ENCODE measurements around the gene MPST.

The MPST gene

DNA sequence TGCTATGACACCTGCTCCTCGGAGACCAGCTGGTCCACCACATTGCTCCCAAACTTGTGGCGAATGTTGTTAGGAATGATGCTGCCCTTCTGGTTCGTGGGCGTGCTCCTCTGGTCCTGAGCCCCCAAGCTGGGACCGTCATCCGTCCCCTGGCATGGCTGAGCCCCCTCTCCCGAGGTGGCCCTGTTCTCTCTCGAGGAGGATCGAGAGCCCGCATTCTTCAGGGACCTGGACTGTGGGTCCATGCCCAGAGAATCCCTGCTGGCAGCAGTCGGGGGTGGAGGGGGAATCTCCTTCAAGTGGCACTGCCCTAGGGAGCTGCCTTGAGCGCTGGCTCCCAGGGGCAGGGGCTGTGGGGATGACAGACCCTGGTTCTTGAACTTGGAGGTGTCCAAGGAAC, 17.7 kb upstream of the MPST start:
- DNase-seq: no peak

DNA sequence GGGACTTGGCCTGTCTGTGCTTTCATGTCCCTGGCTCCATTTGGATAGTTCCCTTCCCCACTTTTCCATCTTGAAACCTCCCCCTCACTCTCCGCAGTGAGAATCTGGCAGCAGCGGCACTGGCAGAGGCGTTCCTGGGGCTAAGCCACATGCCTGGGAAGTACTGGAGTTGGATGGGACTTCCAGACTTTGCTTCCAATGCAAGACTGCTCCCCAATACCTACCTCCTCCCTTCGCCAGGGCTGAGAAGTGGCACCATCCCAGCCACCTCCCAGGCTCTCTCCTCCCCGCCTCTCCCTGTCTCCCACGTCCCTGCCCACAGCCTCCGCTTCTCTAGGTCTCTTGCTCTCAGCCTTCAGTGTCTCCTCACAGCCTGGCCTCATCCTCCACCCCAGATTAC, 16.9 kb upstream of the MPST start:
- no peak for DNase-seq

DNA sequence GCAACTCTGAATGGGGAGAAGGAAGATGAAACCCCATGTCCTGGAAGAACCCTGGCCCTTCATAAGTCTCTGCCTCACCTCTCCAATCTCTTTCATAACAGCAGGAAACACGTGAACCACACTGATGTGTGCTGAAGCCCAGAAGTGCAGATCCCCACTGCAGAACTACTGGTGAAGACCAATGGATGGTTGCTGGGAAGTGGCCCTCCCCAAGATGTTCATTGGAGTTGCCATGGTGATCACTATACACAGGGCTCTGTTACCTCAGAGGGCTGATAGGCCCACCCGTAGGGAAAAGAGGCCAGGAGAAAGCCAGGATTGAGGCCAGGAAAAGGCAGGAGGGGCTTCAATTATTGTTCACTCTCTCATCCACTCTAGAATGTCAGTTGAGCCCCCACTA, 11.9 kb upstream of the MPST start:
- DNase-seq: no peak

DNA sequence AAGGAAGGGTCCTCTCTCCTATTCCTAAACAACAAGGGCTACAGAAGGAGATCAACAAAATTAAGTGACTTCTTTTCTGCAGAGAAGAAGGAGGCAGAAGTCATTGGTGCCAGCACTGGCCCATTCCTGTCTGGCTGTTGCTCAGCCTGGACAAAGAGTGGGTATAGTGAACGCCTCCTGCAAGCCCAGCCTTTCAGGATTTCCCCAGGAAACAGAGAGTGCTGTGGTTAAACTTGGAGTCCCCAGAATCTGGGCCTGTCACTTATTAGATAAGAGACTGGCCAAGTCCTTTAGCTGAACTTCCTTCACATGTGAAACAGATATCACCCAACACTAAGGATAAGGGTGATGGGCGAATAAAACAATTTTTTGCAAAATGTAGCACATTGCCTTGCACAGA, 11.2 kb upstream of the MPST start:
- no peak for DNase-seq

DNA sequence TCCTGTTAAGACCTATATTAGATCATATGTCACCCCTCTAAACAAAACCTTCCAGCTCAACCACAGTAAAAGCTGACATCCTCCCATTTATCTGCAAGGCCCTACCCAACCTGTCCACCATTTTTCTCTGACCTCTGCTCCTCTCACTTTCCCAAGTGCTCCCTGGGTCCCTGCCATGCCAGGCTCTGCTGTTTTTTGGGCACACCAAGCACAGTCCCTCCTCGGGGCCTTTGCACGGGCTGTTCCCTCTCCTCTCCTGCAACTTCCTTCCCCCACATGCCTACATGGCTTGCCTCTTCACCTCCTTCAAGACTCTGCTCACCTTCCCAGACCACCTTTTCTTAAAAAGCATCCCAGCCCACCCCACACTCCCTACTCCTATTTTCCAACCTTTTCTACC, 10.1 kb upstream of the MPST start:
- no peak for DNase-seq

DNA sequence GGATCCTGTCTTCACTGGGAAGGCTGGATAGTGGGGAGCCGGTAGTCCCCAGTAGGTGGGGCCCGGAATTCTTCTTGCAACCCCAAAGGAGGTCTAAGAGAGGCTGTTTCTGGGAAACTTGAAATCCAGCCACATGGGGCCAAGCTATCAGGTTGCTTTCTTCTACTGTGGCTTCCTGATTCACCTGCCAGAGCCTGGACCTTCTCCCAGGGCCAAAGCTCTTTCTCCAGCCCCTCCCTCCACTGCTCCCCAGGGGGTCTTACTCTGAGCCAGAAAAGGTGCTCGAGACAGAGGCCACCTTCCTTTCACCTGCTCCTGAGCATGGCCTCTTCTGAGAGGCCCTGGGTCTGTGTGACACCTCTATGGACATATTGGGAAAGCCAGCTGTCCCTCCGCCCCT, 9.4 kb upstream of the MPST start:
- DNase-seq: no peak

DNA sequence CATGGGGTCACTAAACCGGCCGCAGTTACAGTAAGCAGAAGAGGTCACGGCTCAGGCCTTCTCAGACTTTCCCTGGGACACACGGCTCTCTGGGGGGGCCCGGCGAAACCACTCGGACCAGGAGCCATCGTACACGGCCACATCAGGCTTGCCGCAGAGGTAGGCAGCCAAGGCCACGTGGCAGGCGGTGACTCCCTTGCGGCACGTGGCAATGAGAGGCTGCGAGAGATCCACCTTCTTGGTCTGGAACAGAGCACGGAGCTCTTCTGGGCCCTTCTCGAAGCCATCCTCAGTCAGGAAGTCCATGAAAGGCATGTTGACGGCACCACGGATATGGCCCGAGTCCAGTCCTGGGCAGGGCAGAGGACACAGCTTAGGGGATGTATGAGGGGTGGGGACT, 8.6 kb upstream of the MPST start:
- DNase-seq: no peak

DNA sequence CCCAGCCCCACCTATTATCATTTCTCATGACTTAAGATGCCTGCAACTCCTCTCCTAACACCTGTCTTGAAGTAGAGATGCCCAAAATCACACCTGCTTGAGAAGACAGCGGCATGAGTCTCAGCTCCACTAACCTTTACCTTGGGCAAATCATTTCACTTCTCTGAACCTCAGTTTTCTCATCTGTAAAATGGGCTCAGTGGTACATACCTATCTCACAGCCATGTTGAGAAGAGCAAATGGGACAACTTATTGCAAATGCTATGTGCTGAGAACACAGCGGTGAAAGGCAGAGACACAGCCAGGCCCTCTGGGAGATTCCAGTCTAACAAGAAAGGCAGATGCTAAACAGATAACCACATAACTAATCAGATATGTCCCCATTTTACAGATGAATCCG, 8.1 kb upstream of the MPST start:
- no peak for DNase-seq

DNA sequence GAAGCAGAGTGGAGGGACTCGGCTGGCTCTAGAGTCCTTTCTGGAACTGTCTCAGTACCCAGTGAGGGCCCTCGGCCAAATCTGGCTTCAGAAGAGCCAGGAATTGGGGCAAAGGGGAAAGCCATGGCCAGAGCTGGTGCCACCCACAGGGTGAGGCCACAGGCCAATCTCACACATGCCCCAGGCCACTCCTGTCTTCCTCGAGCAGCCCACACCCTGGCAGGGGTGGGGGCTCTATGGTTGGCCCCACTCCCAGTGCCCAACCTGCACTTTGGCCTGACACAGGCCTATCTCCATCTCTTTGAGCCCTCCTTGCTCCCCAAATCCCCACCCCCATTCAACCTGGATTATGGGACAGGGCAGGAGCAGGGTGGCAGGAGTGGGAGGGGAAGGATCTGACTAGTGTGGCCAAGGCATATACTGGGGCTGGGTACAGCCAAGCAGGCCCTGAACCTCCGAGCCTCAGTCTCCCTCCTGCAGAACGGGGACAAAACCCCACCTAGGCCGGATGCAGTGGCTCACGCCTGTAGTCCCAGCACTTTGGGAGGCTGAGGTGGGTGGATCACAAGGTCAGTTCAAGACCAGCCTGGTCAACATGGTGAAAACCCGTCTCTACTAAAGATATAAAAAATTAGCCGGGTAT, 7.2 kb upstream of the MPST start:
- no peak for DNase-seq

DNA sequence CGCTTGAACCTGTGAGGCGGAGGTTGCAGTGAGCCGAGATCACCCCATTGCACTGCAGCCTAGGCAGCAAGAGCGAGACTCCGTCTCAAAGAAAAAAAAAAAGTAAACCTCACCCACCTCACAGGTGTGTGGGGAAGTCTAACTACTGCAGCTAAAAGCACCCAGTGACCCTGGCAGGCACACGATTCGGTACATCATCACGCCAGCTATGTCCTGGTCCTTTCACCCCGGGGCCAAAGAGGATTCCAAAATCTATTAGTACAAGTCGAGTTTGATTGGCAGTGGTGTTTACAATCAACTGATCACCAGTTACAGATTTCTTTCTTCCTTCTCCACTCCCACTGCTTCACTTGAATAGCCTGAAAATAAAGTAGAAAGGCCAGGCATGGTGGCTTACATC, 6.6 kb upstream of the MPST start:
- DNase-seq: no peak

DNA sequence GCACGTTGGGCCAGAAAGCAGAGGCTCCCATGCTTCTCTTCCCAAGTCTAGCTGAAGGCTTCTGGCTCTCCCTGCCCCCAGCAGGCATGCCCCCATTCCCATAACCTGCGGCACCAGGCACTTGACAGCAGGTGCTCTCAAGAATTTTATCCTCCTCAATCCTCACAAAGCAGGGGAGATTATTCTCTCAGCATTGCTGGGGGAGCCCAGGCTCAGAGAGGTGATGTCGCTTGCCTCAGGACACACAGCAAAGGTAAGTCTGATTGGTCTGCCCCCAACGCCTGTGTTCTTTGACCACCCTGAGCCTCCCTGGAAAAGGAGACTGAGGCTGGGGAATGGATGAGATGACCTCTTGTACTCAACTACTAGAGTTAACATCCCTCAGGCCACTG, 5.1 kb upstream of the MPST start:
- no peak for DNase-seq

DNA sequence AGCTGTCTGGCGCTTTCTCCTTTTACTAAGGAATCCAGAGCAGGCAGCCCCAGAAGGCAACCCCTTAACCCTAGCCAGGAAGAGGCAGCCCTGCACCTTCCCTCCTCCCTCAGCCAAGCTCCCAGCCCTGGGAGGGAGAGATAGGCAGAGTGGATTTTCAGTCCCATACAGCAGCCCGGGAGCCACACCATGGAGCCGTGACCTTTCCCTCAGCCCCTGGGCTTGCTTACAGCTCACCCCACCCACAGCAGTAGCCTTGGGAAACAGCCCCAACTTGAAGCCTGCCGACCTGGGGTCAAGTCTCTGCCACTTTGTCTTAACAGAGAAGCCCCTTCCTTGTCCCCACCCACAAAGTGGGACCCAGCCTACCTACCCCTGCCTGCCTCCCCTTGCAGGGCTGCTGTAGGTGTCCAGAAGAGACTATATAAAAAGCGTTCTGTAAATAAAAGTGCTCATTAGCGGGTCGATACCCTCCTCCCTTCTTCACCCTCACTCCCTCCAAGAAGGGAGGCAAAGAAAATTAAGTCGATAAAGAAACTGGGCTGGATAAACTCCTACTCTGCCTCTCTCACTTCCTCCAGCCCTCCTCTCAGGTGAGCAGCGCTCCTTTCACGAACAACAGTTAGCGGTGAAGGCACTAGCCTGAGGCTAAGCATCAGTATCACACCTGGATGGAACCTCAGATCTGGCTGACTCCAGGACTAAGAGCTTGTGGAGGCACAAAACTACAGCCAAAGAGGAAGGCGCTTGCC, 4.5 kb upstream of the MPST start:
- DNase-seq: peak in 1 of 2 donors; percentile 43

DNA sequence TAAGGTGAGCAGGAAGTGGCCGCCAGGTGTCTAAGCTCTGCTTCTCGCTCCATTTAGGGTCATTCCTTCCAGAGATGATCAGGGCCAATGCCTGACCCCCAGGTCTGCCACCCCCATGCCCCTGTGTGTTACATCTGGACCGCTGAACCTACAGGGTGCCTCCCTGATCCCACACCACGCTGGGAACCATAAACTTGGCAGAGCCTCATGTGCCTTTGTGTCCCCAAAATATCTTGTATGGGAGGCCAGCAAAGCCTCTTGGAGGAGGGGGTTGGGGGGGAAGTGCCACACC, 4.0 kb upstream of the MPST start:
- DNase-seq: no peak

DNA sequence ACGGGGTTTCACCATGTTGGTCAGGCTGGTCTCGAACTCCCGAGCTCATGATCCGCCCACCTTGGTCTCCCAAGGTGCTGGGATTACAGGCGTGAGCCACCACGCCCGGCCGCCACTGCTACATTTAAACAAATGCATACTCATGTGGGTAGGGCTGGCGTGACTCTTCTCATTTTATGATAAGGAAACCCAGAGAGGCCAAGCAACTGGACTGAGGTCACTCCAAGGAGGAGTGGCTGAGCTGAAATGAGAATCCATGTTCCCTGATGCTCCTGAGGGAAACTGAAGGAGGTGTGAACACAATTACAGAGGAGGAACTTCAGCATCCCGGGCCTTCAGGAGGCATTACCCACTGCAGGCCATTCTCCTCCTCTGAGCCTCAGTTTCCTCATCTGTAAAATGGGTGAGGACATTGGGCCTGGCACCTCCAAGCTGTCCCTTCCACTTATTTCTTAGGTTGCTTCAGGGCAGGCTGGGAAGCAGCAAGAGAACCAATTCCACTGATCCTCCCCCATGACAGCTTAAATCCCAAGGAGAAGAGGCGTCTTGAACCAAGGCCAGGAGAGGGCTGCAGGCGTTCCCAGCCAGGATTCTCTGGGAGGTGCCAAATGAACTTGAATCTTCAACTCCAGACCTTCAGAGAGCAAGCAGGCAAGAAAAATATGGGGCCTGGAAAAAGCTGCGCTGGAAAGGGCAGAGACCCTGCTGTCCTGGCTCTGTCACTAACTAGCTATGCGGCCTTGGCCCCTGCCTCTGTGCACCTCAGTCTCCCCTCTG, 3.2 kb upstream of the MPST start:
- DNase-seq: no peak

DNA sequence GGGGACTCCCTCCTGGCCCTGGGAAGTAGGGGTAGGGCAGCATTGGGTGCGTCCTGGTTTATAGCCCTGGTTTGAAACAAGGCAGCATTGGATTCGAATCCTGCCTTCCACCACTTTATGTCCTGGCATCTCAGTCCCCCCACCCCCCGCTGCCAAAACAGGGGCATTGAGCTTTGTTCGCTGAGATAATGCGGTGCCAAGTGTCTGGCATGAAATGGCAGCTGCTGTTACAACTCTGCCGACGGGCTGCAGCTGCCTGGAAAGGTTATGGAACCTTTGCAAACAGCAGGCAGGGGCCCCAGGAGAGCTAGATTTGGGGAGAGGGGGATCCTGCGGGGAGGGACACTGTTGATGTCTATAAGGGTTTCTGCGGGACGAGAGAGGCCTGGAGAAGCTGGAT, 2.2 kb upstream of the MPST start:
- no peak for DNase-seq

DNA sequence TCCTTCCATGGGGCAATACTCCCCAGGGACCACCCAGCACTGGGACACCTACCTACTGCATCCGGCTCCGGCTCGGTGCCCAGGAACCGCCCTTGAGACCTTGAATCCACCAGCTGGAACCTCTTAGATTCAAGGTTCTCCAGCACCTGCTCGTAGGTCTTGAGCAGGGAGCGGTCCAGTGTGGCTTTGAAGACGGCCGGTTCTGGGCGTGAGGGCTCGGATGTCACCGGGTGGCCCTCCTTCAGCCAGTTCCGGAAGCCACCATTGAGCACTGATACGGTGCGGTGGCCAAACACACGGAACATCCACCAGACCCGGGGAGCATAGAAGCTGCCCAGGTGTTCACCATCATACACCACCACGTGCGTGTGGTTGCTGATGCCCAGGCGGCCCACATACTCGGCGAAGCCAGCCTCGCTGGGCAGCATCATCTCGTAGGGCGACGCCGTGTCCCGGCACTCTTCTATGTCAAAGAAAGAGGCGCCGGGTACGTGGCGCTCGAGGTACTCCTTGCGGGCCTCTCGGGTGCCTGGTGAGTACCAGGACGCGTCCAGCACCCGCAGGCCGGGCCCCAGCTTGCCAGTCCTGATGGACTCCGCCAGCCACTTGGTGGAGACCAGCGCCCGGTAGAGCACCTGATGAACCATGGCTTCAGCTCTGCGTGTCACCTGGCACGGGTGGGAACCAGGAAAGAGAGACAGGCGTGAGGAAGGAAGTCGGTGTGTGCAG, 1.3 kb upstream of the MPST start:
- DNase-seq: no peak

DNA sequence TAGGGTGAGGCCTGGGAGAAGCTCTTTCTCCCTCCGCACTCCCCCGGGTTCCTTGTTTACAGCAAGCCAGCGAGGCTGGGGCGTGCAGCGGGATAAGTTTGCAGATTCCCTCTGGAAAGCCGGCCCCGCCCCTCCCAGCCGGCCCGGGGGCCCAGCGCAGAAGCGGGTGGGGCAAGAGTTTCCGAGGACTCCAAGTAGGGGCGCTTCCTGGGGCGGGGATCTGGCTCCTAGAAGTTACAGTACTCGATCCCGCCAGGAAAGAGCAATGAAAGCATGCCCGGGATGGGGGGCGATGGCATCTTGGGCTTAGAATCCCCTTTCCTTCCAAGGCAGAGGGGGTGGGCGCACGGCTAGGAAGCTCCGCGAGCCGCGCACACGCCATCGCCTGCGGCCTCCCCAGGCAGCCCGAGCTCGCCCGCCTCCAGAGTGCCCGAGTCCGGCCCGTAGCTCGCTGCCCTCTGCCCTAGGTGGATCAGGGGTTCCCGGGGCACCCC, 680 bp upstream of the MPST start:
- peak in 1 of 2 donors; percentile 46 for DNase-seq

DNA sequence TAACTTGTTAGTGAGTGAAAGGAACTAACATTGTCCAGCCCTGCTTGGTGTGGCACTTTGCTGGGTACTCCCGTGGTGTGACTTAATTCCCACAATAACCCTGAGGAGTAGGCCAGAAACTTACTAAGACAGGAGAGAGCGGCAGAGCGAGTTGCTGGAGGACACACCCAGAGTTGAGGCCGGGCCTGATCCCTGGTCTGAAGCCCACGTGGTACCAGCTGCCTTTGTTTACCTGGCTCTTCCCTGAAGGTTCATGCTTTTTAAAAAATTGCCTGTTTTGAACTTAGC, 594 bp downstream of the MPST start:
- DNase-seq: peak; percentile 21 to 32

DNA sequence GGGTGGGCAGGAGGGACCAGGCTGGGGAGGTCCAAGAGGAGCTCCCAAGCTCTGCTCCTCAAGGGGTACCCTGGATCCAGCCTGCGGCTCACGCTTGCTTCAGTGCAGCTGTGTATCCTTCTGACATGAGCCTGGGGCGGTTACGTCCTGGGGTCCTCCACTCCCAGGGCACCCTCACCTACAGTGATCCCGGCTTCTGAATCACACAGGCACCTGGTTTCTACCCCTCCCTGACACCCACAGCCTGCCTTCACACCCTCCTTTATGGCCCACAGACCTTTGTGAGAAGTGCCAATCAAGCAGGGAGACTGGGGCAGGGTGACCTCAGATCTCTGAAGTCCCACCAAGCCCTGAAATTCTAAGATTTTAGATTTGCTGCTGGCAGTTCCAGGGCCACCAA, 1.5 kb downstream of the MPST start:
- DNase-seq: no peak

DNA sequence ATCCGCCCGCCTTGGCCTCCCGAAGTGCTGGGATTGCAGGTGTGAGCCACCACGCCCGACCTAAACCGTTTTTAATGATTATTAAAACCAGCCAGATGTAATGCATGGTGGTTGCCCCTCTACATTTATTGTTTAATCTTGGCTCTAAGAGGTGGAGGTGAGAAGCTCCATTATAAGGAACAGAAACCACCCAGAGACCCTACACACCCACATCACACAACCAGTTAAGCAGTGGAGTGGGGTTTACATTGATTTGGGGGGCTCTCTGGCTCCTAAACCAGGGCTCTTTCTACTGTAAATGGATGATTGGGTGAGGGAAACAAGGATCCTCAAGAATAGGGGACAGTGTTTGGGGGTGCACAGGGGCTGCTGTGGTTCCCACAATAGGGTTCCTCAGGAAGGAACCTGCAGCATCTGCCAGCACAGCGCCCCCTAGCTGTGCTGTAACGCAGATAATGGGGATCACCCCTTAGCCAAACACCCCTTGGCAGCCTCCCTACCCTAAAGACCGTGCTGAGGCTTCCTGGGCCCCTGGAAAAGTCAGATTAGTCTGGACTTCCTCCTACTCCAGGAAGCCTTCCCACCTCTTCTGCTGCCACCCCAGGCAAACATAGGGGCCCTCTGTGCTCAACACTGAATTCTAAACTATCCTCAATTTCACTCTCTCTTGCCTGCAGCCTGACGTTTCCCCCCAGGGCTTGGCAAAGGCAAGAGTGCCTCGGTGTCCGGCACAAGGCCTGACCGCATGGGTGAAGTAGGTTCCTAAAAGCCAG, 2.4 kb downstream of the MPST start:
- DNase-seq: peak; percentile 52 to 70

DNA sequence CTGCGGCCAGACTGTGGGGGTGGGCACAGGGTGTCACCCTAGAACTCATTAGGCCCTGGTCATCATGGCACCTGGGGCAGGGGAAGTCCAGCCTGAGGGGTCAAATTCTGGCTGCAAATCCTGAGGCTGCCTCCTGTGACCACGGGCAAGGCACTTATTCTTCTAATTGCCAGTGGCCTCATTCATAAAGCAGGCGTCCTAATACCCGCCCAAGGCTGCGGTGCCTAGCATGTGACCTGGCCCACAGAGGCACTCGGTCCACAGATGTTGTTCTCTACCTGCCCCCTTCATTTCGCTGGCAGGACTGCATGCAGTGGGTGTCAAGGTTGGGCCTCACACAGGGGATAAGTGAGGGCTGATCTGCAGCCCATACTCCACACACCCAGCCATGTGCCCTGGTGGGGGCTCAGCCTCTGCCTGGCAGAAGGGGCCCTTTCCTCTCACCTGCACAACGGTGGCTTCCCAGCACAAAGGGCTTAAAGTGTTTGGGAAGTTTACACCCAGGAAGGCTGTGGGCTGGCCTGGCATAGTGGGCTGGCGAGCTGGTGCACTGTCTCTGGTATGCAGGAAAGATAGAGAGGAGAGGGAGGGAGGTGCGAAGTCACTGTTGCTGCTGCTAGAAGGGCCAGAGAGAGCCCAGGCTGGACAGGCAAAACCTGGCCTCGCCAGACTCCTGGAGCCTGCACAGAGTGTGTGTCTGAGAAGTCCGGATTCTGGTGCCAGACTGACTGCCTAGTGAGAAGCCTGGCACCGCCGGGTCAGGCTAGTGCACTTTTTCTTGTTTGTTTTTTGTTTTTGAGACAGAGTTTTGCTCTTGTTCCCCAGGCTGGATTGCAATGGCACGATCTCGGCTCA, 3.2 kb downstream of the MPST start:
- no peak for DNase-seq
